A673 (cell line): ENCODE measurements around the gene CDK5R2.

Source experiments
- EZH2 ChIP-seq: fragments of 200-600 bp; sonication (generic); IDR thresholded peaks from 2 replicates; pipeline ENCODE4 v1.6.1; 2017; ENCODE audit warnings: borderline replicate concordance, low read depth, mild to moderate bottlenecking, mixed read lengths, antibody characterized with exemption, low read length; ENCODE audit not compliant: poor library complexity, severe bottlenecking
- TF ChIP-seq, protein P1 (sequence below): fragments of 300-800, 200-600 bp; sonication (generic); conservative IDR thresholded peaks from 2 replicates; pipeline ENCODE4 v1.5.1; 2017; ENCODE audit warnings: low read depth, mild to moderate bottlenecking, antibody characterized with exemption, low read length, moderate library complexity, mixed read lengths

DNA sequence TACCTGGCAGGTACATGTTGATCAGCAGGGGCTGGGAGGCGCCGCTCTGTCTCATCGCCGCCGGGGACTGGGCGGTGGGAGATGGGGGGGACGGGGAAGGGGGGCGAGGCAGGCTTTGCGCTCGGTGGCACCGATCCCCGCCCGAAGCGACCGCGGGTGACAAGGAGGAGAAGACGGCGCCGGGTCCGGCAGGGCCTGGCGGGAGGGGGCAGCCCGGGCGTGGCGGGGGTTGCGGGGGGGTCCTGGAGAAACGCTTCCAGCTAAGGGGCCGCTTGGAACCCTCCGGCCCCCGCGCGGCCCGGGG is 25.5 kb downstream of the CDK5R2 start, which contains the start of gene FEV:
- TF ChIP-seq, protein P1, sequence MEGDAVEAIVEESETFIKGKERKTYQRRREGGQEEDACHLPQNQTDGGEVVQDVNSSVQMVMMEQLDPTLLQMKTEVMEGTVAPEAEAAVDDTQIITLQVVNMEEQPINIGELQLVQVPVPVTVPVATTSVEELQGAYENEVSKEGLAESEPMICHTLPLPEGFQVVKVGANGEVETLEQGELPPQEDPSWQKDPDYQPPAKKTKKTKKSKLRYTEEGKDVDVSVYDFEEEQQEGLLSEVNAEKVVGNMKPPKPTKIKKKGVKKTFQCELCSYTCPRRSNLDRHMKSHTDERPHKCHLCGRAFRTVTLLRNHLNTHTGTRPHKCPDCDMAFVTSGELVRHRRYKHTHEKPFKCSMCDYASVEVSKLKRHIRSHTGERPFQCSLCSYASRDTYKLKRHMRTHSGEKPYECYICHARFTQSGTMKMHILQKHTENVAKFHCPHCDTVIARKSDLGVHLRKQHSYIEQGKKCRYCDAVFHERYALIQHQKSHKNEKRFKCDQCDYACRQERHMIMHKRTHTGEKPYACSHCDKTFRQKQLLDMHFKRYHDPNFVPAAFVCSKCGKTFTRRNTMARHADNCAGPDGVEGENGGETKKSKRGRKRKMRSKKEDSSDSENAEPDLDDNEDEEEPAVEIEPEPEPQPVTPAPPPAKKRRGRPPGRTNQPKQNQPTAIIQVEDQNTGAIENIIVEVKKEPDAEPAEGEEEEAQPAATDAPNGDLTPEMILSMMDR: no peak
- no peak for TF ChIP-seq EZH2
